ENCODE measurements around the gene DHDH.

Gene DHDH

DNA sequence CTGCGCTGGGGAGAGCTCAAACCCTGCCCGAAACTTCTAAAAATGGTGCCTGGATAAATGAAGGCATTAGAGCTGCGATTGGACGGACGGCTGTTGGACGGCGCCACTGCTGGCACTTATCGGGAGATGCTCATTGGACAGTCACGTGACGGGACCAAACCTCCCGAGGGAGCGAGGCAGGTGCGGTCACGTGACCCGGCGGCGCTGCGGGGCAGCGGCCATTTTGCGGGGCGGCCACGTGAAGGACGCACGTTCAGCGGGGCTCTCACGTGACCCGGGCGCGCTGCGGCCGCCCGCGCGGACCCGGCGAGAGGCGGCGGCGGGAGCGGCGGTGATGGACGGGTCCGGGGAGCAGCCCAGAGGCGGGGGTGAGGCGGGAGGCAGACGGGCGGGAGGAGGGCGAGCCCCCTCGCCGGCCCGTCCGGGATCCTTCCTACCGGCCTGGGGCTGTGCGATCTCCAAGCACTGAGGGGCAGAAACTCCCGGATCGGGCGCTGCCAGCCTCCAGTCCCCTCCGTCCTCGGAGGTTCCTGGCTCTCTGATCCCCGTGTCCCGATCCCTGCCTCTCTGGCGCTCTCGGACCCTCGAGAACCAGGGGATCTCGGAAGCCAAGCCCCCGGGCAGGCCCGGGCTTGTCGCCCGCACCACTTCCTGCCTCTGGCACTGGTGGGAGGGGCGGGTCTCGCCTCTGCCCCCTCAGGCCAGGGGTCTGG lies 21.3 kb downstream of the DHDH start, which contains the start of gene BAX:
Gene BAX (plus strand): TSS at position 281 of the 713 bp plus-strand sequence. CDS start 54 bp downstream, at position 335.
- ChIA-PET POLR2A (interaction anchor here (0.6 to 3.9 kb wide), 7 partner anchors 9 to 79 kb away, joined by 3 to 14 read pairs (median 3); partner anchors contain the start of gene FTL), CTCF (interaction anchor here (1.1 to 2.1 kb wide), 2 partner anchors 16 to 45 kb away, joined by 3 to 11 read pairs; no protein-coding TSS in a partner anchor)
- DNase-seq (ENCODE audit: extremely low spot score), result peak; percentile 98
- TF ChIP-seq, protein P1, sequence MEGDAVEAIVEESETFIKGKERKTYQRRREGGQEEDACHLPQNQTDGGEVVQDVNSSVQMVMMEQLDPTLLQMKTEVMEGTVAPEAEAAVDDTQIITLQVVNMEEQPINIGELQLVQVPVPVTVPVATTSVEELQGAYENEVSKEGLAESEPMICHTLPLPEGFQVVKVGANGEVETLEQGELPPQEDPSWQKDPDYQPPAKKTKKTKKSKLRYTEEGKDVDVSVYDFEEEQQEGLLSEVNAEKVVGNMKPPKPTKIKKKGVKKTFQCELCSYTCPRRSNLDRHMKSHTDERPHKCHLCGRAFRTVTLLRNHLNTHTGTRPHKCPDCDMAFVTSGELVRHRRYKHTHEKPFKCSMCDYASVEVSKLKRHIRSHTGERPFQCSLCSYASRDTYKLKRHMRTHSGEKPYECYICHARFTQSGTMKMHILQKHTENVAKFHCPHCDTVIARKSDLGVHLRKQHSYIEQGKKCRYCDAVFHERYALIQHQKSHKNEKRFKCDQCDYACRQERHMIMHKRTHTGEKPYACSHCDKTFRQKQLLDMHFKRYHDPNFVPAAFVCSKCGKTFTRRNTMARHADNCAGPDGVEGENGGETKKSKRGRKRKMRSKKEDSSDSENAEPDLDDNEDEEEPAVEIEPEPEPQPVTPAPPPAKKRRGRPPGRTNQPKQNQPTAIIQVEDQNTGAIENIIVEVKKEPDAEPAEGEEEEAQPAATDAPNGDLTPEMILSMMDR (IDR thresholded peaks at IDR 0.05; ENCODE audit: control extremely low read depth, extremely low read depth, low read depth, missing control alignments), result no peak

DNA sequence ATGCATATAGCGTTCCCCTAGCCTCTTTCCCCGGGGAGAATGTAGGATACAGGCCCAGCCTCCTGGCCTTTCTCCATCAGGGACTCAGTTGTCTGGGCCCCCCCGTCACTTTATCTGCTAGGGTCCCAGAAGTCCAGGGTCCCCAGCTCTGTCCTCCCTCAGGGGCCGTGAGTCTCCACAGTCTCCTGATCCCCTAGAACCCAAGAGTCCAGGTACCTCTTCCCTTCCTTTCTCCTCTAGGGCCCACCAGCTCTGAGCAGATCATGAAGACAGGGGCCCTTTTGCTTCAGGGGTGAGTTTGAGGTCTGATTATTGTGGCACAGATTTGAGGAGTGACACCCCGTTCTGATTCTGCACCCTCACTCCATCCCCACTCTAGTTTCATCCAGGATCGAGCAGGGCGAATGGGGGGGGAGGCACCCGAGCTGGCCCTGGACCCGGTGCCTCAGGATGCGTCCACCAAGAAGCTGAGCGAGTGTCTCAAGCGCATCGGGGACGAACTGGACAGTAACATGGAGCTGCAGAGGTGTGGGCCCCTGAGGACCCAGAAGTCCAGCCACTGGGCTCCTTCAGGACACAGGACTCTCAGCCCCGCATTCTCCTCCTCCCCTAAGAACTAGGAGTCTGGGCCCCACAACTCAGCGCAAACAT lies 21.9 kb downstream of the DHDH start:
- POLR2A ChIA-PET, result interaction anchor here (0.6 to 3.9 kb wide), 4 partner anchors 10 to 867 kb away, joined by 3 to 14 read pairs (median 8); partner anchors contain the start of gene FTL
- CTCF ChIA-PET, result interaction anchor here (2.1 kb wide), 1 partner anchor 16 kb away, joined by 11 read pairs; no protein-coding TSS in a partner anchor
- TF ChIP-seq, protein P1 (IDR thresholded peaks at IDR 0.05; ENCODE audit: control extremely low read depth, extremely low read depth, low read depth, missing control alignments), result no peak
- no peak for DNase-seq (ENCODE audit: extremely low spot score)

DNA sequence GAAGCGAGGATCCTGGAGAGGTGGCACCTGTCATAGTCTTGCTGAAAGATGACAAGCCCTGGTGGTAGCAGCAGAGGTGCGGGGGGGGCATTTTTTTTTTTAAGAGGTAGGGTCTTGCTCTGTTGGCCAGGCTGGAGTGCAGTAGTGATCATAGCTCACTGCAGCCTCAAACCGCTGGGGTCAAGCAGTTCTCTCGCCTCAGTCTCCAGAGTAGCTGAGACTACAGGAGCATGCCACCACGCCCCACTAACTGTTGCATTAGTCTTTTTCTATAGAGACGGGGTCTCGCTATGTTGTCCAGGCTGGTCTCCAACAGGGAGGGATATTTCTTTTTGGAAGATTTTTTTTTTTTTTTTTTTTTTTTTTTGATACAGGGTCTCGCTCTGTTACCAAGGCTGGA lies 24.5 kb downstream of the DHDH start:
- TF ChIP-seq, protein P1 (IDR thresholded peaks at IDR 0.05; ENCODE audit: control extremely low read depth, extremely low read depth, low read depth, missing control alignments), result no peak
- ChIA-PET CTCF (interaction anchor here (1.1 to 1.3 kb wide), 2 partner anchors 25 to 72 kb away, joined by 3 to 5 read pairs; no protein-coding TSS in a partner anchor), POLR2A (interaction anchor here (1.2 kb wide), 1 partner anchor 77 kb away, joined by 5 read pairs; no protein-coding TSS in a partner anchor)
- no peak for DNase-seq (ENCODE audit: extremely low spot score)

DNA sequence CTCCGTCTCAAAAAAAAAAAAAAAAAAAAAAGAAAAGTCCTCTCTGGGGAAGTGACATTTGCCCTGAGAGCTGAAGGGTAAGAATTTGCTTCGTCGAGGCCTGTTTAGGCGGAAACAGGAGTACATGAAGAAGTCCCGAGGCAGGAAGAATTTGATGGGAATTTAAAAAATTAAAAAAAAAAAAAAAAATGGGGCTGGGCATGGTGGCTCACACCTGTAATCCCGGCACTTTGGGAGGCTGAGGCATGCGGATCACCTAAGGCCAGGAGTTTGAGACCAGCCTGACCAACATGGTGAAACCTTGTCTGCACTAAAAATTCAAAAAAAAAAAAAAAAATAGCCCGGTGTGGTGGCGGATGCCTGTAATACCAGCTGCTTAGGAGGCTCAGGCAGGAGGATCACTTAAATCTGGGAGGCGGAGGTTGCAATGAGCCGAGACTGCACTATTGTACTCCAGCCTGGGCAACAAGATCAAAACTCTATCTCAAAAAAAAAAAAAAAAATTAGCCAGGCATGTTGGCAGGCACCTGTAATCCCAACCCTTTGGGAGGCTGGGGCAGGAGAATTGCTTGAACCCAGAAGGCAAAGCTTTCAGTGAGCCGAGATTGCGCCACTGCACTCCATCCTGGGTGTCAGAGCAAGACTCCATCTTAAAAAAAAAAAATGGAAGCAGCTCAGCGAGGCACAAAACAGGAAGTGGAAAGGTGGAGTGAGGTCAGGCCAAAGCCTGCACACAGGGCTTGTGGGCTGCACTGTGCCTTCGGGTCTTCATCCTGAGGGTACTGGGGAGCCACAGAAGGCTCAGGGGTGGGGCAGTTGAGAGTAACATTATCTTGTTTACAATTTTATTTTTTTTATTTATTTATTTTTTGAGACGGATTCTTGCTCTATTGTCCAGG lies 26.1 kb downstream of the DHDH start:
- POLR2A ChIA-PET, result interaction anchor here (0.7 to 1.2 kb wide), 3 partner anchors 9 to 80 kb away, joined by 4 to 8 read pairs (median 5); no protein-coding TSS in a partner anchor
- DNase-seq (ENCODE audit: extremely low spot score), result no peak
- TF ChIP-seq, protein P1 (IDR thresholded peaks at IDR 0.05; ENCODE audit: control extremely low read depth, extremely low read depth, low read depth, missing control alignments), result no peak
- CTCF ChIA-PET, result interaction anchor here (1.1 to 2.2 kb wide), 2 partner anchors 11 to 34 kb away, joined by 4 to 7 read pairs; partner anchors contain the start of genes GYS1 and RUVBL2

DNA sequence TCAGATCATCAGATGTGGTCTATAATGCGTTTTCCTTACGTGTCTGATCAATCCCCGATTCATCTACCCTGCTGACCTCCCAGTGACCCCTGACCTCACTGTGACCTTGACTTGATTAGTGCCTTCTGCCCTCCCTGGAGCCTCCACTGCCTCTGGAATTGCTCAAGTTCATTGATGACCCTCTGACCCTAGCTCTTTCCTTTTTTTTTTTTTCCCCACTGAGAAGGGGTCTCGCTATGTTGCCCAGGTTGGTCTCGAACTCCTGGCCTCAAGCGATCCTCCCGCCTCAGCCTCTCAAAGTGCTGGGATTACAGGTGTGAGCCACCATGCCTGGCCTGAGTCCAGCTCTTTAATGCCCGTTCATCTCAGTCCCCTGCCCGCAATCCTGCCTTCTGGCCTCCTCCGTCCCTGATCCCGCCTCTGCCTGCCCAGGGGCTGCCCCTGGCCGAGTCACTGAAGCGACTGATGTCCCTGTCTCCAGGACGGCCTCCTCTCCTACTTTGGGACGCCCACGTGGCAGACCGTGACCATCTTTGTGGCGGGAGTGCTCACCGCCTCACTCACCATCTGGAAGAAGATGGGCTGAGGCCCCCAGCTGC lies 27.7 kb downstream of the DHDH start:
- ChIA-PET POLR2A (interaction anchor here (0.6 to 1.4 kb wide), 2 partner anchors 61 to 80 kb away, joined by 5 read pairs; partner anchors contain the start of gene NUCB1), CTCF (interaction anchor here (1.5 to 2.2 kb wide), 2 partner anchors 9 to 32 kb away, joined by 3 to 7 read pairs; partner anchors contain the start of genes GYS1 and RUVBL2)
- TF ChIP-seq, protein P1 (IDR thresholded peaks at IDR 0.05; ENCODE audit: control extremely low read depth, extremely low read depth, low read depth, missing control alignments), result no peak
- no peak for DNase-seq (ENCODE audit: extremely low spot score)
